IMR-90 (cell line): ENCODE measurements around the gene ZNG1A. TPM values are rescaled to one million over a fixed set of nuclear protein-coding genes. Genes with fewer than 3 reads are reported as not detected.

ENCODE experiments used
- ATAC-seq: fragments of 200-7000 bp; cut with Tn5 transposase; 2 replicates; pipeline ENCODE4 v1.9.1; 2020; ENCODE audit warnings: low read depth, mild to moderate bottlenecking, moderate library complexity
- BruUV-seq: library from RNA; stranded (reverse); fragments of 400-500 nt; replicated peaks from 2 replicates; lab custom pipeline; 2021; lab: Mats Ljungman, UMichigan
- CTCF ChIA-PET: fragments of 300-600 bp; formaldehyde crosslinking; extraction: SDS; loops from one replicate; lab custom pipeline; 2021; ENCODE audit warnings: antibody characterized with exemption; lab: Yijun Ruan, JAX
- POLR2A ChIA-PET: fragments of 300-600 bp; sonication (Branson Sonifier 250); formaldehyde crosslinking; loops from one replicate; lab custom pipeline; 2022; ENCODE audit warnings: antibody characterized with exemption; ENCODE audit not compliant: unreplicated experiment; lab: Charles Lee
- DNase-seq: peaks from one replicate; pipeline ENCODE4 v3.0.0; 2013
- H2AFZ ChIP-seq: replicated peaks from 2 replicates; pipeline ENCODE3; 2013; ENCODE audit warnings: low read length, mild to moderate bottlenecking; ENCODE audit not compliant: poor library complexity
- H2AK5ac ChIP-seq: 2 replicates; pipeline ENCODE4 v1.6.1; 2013; ENCODE audit warnings: low read depth, low read length, inconsistent platforms
- H2AK9ac ChIP-seq: replicated peaks from 2 replicates; pipeline ENCODE3; 2013; ENCODE audit warnings: mild to moderate bottlenecking, low read depth, low read length, moderate library complexity; ENCODE audit not compliant: poor library complexity
- H2BK120ac ChIP-seq: 2 replicates; pipeline ENCODE4 v1.6.1; 2013; ENCODE audit warnings: low read depth, low read length, inconsistent platforms
- H2BK15ac ChIP-seq: 3 replicates; pipeline ENCODE4 v1.6.1; 2013; ENCODE audit warnings: low read depth, low read length, inconsistent platforms
- H2BK20ac ChIP-seq: 2 replicates; pipeline ENCODE4 v1.6.1; 2013; ENCODE audit warnings: low read depth, mild to moderate bottlenecking, inconsistent platforms, low read length, moderate library complexity
- H2BK5ac ChIP-seq: 2 replicates; pipeline ENCODE4 v1.6.1; 2013; ENCODE audit warnings: mild to moderate bottlenecking, low read depth, low read length, inconsistent platforms; ENCODE audit not compliant: poor library complexity, severe bottlenecking
- H3K14ac ChIP-seq: replicated peaks from 2 replicates; pipeline ENCODE4 v1.6.1; 2013; ENCODE audit warnings: low read depth, low read length, inconsistent platforms
- H3K18ac ChIP-seq: 2 replicates; pipeline ENCODE4 v1.6.1; 2013; ENCODE audit warnings: low read depth, low read length, control low read depth
- H3K23ac ChIP-seq: 2 replicates; pipeline ENCODE4 v1.6.1; 2013; ENCODE audit warnings: low read depth, low read length, inconsistent platforms
- H3K27ac ChIP-seq: 2 replicates; pipeline ENCODE4 v1.5.1; 2013; ENCODE audit warnings: mild to moderate bottlenecking, control low read depth, low read length; ENCODE audit not compliant: insufficient read depth
- H3K27me3 ChIP-seq: 2 replicates; pipeline ENCODE4 v1.6.1; 2013; ENCODE audit warnings: low read length; ENCODE audit not compliant: control insufficient read depth, insufficient read depth
- H3K36me3 ChIP-seq: 2 replicates; pipeline ENCODE4 v1.6.1; 2013; ENCODE audit warnings: low read length, mixed read lengths; ENCODE audit not compliant: control insufficient read depth, insufficient read depth
- H3K4ac ChIP-seq: 2 replicates; pipeline ENCODE4 v1.6.1; 2013; ENCODE audit warnings: low read depth, low read length, inconsistent platforms
- H3K4me1 ChIP-seq: 2 replicates; pipeline ENCODE4 v1.6.1; 2013; ENCODE audit warnings: low read length, mixed read lengths; ENCODE audit not compliant: control insufficient read depth, insufficient read depth
- H3K4me2 ChIP-seq: 2 replicates; pipeline ENCODE4 v1.6.1; 2013; ENCODE audit warnings: low read depth, mild to moderate bottlenecking, control low read depth, low read length, moderate library complexity
- H3K4me3 ChIP-seq: 2 replicates; pipeline ENCODE4 v1.5.1; 2013; ENCODE audit warnings: low read depth, mild to moderate bottlenecking, control low read depth, low read length, moderate library complexity; ENCODE audit not compliant: insufficient read depth
- H3K56ac ChIP-seq: 2 replicates; pipeline ENCODE4 v1.6.1; 2013; ENCODE audit warnings: low read length, inconsistent platforms; ENCODE audit not compliant: insufficient read depth; ENCODE audit errors: extremely low read depth
- H3K79me1 ChIP-seq, 2 experiments: 2 replicates each; pipeline ENCODE4 v1.6.1; 2013; ENCODE audit warnings: low read length in 2 of 2, inconsistent platforms in 1 of 2, low read depth in 1 of 2
- H3K9ac ChIP-seq: 2 replicates; pipeline ENCODE4 v1.6.1; 2013; ENCODE audit warnings: low read depth, low read length, control low read depth
- H3K9me1 ChIP-seq: 2 replicates; pipeline ENCODE4 v1.6.1; 2013; ENCODE audit warnings: low read length, inconsistent platforms; ENCODE audit not compliant: insufficient read depth
- H3K9me3 ChIP-seq: 2 replicates; pipeline ENCODE4 v1.6.1; 2013; ENCODE audit warnings: low read length; ENCODE audit not compliant: control insufficient read depth, insufficient read depth
- H4K20me1 ChIP-seq: 2 replicates; pipeline ENCODE4 v1.6.1; 2013; ENCODE audit warnings: low read length, inconsistent platforms; ENCODE audit not compliant: insufficient read depth
- H4K5ac ChIP-seq: 2 replicates; pipeline ENCODE4 v1.6.1; 2013; ENCODE audit warnings: mild to moderate bottlenecking, low read depth, low read length, control low read depth
- H4K8ac ChIP-seq, 2 experiments: 2 replicates each; pipeline ENCODE4 v1.6.1; 2013; ENCODE audit warnings: low read depth in 2 of 2, low read length in 2 of 2, control low read depth in 1 of 2, inconsistent platforms in 1 of 2
- H4K91ac ChIP-seq: 2 replicates; pipeline ENCODE4 v1.6.1; 2013; ENCODE audit warnings: low read depth, low read length, inconsistent platforms; ENCODE audit not compliant: insufficient read depth
- BHLHE40 ChIP-seq: fragments of 150-350 bp; IDR thresholded peaks from 2 replicates; pipeline ENCODE4 v1.6.1; 2016; ENCODE audit warnings: mild to moderate bottlenecking, low read depth, low read length
- CEBPB ChIP-seq: IDR thresholded peaks from 2 replicates; pipeline ENCODE4 v1.6.1; 2012; ENCODE audit warnings: low read depth, low read length, improper control_type of control experiment
- FOS ChIP-seq: fragments of 150-350 bp; IDR thresholded peaks from 2 replicates; pipeline ENCODE4 v1.6.1; 2016; ENCODE audit warnings: low read depth, low read length
- MAFK ChIP-seq: IDR thresholded peaks from 2 replicates; pipeline ENCODE4 v1.6.1; 2012; ENCODE audit warnings: low read depth, low read length, improper control_type of control experiment
- POLR2A ChIP-seq: IDR thresholded peaks from 2 replicates; pipeline ENCODE4 v1.6.1; 2012; ENCODE audit warnings: mild to moderate bottlenecking, low read depth, low read length
- WGBS, 2 experiments: methylation state at CpG; one replicate each; pipeline versions ENCODE4 v1.1.5 to v1.1.7; 2013; ENCODE audit warnings: missing lambda C conversion rate in 2 of 2; ENCODE audit not compliant: insufficient read length in 1 of 2; ENCODE audit errors: extremely low coverage in 2 of 2; 5-methylcytosine and 5-hydroxymethylcytosine counted together
- dilution Hi-C: fragments of 300-500 bp; cut with HindIII; formaldehyde crosslinking; loops from one replicate; pipeline ENCODE4 v1.14.3; 2018; ENCODE audit warnings: low sequenced_read_pairs; ENCODE audit not compliant: unreplicated experiment
- in situ Hi-C: fragments of 300-500 bp; cut with MboI; formaldehyde crosslinking; loops from 3 replicates; pipeline ENCODE4 v1.14.3; 2019; ENCODE audit warnings: low sequenced_read_pairs, inconsistent platforms, mixed read lengths
- intact Hi-C: fragments of 100-400 bp; cut with micrococcal nuclease; formaldehyde crosslinking; loops from 2 replicates; pipeline ENCODE4 v1.10.0; 2022
- polyA plus RNA-seq, 3 experiments: library from polyadenylated mRNA; depleted of rRNA; stranded (reverse); fragments of >200 nt; gene quantifications; 2 replicates each; pipeline ENCODE4 v1.2.3, GENCODE V29; 2012; ENCODE audit warnings: low replicate concordance in 1 of 3
- total RNA-seq: library from RNA; depleted of rRNA; stranded (reverse); fragments of >200 nt; gene quantifications from 2 replicates; pipeline ENCODE4 v1.2.3, GENCODE V29; 2012
- TF ChIP-seq, protein P1 (sequence below): conservative IDR thresholded peaks from 2 replicates; pipeline ENCODE4 v1.5.1; 2012; ENCODE audit warnings: mild to moderate bottlenecking, low read depth, low read length, improper control_type of control experiment

ZNG1A gene
- total and polyA plus RNA-seq, 2 of the 4 experiments (the other 2 are of a cell fraction): 12.2 to 12.4 TPM

DNA sequence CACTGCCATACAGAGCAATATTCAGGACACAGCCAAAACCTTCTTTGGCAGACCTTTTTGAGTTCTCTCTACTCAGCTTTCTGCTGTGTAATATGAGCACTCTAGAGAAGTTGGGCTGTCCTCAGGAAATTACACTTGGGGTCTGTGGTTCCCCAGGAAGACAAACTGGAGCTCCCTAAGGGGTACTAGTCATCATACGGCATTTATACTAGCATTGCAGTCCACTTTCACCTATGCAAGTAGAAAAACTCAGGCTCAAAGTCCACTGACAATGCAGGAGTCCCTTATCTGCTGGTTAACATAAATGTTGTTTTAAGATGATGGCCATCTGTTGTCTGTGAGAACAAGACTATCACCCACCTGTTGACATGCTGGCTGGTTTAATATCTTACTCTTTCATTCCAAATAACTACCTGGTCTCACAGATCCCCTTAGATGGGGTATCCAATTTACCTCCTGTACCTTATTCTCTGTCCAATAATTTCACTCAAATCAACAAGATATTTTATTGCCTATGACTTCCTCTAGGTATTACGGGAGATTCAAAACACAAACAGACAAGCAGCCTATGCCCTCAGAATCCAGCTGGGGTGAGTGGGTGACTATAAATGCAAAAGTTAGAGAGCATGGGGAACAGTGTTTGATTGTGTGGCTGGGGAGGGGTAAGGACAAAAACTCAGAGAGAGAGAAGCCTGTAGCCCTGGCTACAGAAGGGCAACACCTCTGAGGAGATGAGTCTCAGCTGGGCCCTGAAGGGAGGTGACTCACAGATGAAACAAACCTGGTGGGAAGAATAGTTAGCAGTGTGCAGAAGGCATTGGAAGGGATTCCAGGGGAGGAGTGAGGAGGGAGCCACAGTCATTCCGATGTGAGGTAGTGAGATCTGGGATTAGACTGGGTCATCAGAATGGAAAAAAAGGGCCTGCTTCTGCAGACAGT, 46.0 kb upstream of the ZNG1A start:
- Histone ChIP-seq H2BK120ac (no peak overlapping the region), H2AFZ (no peak overlapping the region), H4K8ac (no peak overlapping the region), H4K5ac (no peak overlapping the region), H3K4me3 (no peak overlapping the region), H3K56ac (no peak overlapping the region), H2AK5ac (no peak overlapping the region), H3K4me2 (no peak overlapping the region), H2BK15ac (no peak overlapping the region), H3K9ac (no peak overlapping the region), H3K4ac (no peak overlapping the region), H3K27me3 (no peaks in the 10 kb centered on the region; the same call in 1 of the 2 replicates), H3K79me1 (no peaks in the 10 kb centered on the region), H3K18ac (no peak overlapping the region), H2BK20ac (no peak overlapping the region), H3K9me3 (no peaks in the 10 kb centered on the region), H4K91ac (no peak overlapping the region), H2AK9ac (no peak overlapping the region), H3K36me3 (no peaks in the 10 kb centered on the region), H3K14ac (no peak overlapping the region), H3K4me1 (no peaks in the 10 kb centered on the region), H2BK5ac (no peak overlapping the region), H4K20me1 (no peaks in the 10 kb centered on the region), H3K9me1 (no peaks in the 10 kb centered on the region), H3K23ac (no peak overlapping the region), H3K27ac (no peak overlapping the region)
- TF ChIP-seq POLR2A (no peak), BHLHE40 (no peak), FOS (no peak), MAFK (no peak), CEBPB (no peak)
- TF ChIP-seq, protein P1, sequence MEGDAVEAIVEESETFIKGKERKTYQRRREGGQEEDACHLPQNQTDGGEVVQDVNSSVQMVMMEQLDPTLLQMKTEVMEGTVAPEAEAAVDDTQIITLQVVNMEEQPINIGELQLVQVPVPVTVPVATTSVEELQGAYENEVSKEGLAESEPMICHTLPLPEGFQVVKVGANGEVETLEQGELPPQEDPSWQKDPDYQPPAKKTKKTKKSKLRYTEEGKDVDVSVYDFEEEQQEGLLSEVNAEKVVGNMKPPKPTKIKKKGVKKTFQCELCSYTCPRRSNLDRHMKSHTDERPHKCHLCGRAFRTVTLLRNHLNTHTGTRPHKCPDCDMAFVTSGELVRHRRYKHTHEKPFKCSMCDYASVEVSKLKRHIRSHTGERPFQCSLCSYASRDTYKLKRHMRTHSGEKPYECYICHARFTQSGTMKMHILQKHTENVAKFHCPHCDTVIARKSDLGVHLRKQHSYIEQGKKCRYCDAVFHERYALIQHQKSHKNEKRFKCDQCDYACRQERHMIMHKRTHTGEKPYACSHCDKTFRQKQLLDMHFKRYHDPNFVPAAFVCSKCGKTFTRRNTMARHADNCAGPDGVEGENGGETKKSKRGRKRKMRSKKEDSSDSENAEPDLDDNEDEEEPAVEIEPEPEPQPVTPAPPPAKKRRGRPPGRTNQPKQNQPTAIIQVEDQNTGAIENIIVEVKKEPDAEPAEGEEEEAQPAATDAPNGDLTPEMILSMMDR: no peak
- ATAC-seq: no peak
- intact Hi-C loops: no loop called here
- DNase-seq: no peak
- WGBS, 2 experiments: no CpG with 5 or more reads among the region's 3 CpGs
- BruUV-seq: no TSS peak
- in situ Hi-C loops: no loop called here
- ChIA-PET POLR2A (no interaction called here), CTCF (no interaction called here)
- dilution Hi-C loops: no loop called here
